Measurements from ENCODE around the gene NUTF2. TPM values are rescaled to one million over a fixed set of nuclear protein-coding genes. Genes with fewer than 3 reads are reported as not detected.

NUTF2 gene
- total and polyA plus RNA-seq, 2 of the 4 experiments (the other 2 are of a cell fraction): 42.7 to 361 TPM

GRCh38 chr16:67862623-67863583, 16.2 kb downstream of the NUTF2 start:
- Histone ChIP-seq H4K91ac (ENCODE audit: insufficient read depth, low read depth, low read length) (no peak overlapping the region), H3K9me1 (ENCODE audit: insufficient read depth, low read length) (peaks cover 57% of the 10 kb centered on the region), H3K27ac (ENCODE audit: insufficient read depth, low read length) (no peak overlapping the region), H3K9me3 (ENCODE audit: control insufficient read depth, insufficient read depth, low read length) (no peaks in the 10 kb centered on the region), H3K18ac (ENCODE audit: low read depth, low read length) (no peak overlapping the region), H3K4me2 (ENCODE audit: low read depth, low read length) (no peak overlapping the region), H3K56ac (ENCODE audit: extremely low read depth, insufficient read depth, low read length) (no peak overlapping the region), H2BK5ac (ENCODE audit: low read depth, low read length, poor library complexity, severe bottlenecking) (peak overlapping the region; percentile 4), H2BK20ac (ENCODE audit: low read depth, low read length) (no peak overlapping the region), H3K27me3 (ENCODE audit: control insufficient read depth, insufficient read depth, low read length) (no peaks in the 10 kb centered on the region), H2BK15ac (ENCODE audit: low read depth, low read length) (no peak overlapping the region), H3K14ac (replicated peaks; ENCODE audit: low read depth, low read length) (peak overlapping the region; percentile 37), H3K23ac (ENCODE audit: low read depth, low read length) (peak overlapping the region; percentile 84), H3K4me1 (ENCODE audit: control insufficient read depth, insufficient read depth, low read length) (peaks cover 20% of the 10 kb centered on the region), H4K5ac (ENCODE audit: low read depth, low read length) (no peak overlapping the region), H2BK120ac (ENCODE audit: low read depth, low read length) (no peak overlapping the region), H3K79me1 (ENCODE audit: low read depth in 1 of 2, low read length in 2 of 2) (peaks cover 55 to 73% of the 10 kb centered on the region in 2 experiments), H2AK9ac (replicated peaks; ENCODE audit: low read depth, low read length, poor library complexity) (peak overlapping the region; percentile 42), H3K4me3 (ENCODE audit: insufficient read depth, low read depth, low read length) (no peak overlapping the region), H3K36me3 (ENCODE audit: control insufficient read depth, insufficient read depth, low read length) (peaks cover 26% of the 10 kb centered on the region), H2AK5ac (ENCODE audit: low read depth, low read length) (peak overlapping the region; percentile 68), H4K8ac (ENCODE audit: low read depth in 2 of 2, low read length in 2 of 2) (peak overlapping the region in 1 of 2 experiments; percentile 16; a peak in 1 of 4 replicates), H3K9ac (ENCODE audit: low read depth, low read length) (no peak overlapping the region), H2AFZ (replicated peaks; ENCODE audit: low read length, poor library complexity) (no peak overlapping the region), H3K4ac (ENCODE audit: low read depth, low read length) (peak overlapping the region; percentile 58; the same call in 1 of the 2 replicates), H4K20me1 (ENCODE audit: insufficient read depth, low read length) (peaks cover 82% of the 10 kb centered on the region)
- DNase-seq: peak; percentile 45
- no TSS peak for BruUV-seq (replicated peaks)
- intact Hi-C loops (cut with micrococcal nuclease): no loop called here
- 92% methylated on average over 4 of the region's 11 CpGs; no CpG with 5 or more reads in 1 of the 2 experiments for WGBS, 2 experiments (ENCODE audit: extremely low coverage in 2 of 2, insufficient read length in 1 of 2)
- POLR2A ChIA-PET (ENCODE audit: unreplicated experiment): no interaction called here
- dilution Hi-C loops (cut with HindIII; ENCODE audit: low sequenced_read_pairs, unreplicated experiment): no loop called here
- in situ Hi-C loops (cut with MboI; ENCODE audit: low sequenced_read_pairs): no loop called here
- ATAC-seq (ENCODE audit: low read depth): peak; percentile 46
- CTCF ChIA-PET: interaction anchor here (1.2 to 1.8 kb wide), 2 partner anchors 20 to 46 kb away, joined by 3 to 5 read pairs; no protein-coding TSS in a partner anchor
- TF ChIP-seq MAFK (IDR thresholded peaks at IDR 0.05; ENCODE audit: low read depth, low read length) (no peak), BHLHE40 (IDR thresholded peaks at IDR 0.05; ENCODE audit: low read depth, low read length) (no peak), POLR2A (IDR thresholded peaks at IDR 0.05; ENCODE audit: low read depth, low read length) (no peak), RAD21 (IDR thresholded peaks at IDR 0.05; ENCODE audit: low read length) (no peak), MXI1 (IDR thresholded peaks at IDR 0.05; ENCODE audit: borderline replicate concordance, low read depth, low read length) (no peak), CHD1 (IDR thresholded peaks at IDR 0.05; ENCODE audit: low read depth, low read length) (no peak), USF2 (IDR thresholded peaks at IDR 0.05; ENCODE audit: low read depth, low read length) (no peak), NFE2L2 (IDR thresholded peaks at IDR 0.05; ENCODE audit: low read depth, low read length) (no peak), ELK1 (IDR thresholded peaks at IDR 0.05; ENCODE audit: borderline replicate concordance, low read depth, low read length) (no peak), FOS (IDR thresholded peaks at IDR 0.05; ENCODE audit: low read depth, low read length) (no peak), MAZ (IDR thresholded peaks at IDR 0.05; ENCODE audit: borderline replicate concordance, low read depth, low read length) (no peak), SMC3 (IDR thresholded peaks at IDR 0.05; ENCODE audit: low read depth, low read length) (no peak), CTCF (conservative IDR thresholded peaks at IDR 0.05; ENCODE audit: low read depth, low read length) (no peak), RFX5 (IDR thresholded peaks at IDR 0.05; ENCODE audit: low read depth, low read length) (no peak)
